ENCODE data around the gene NSD1. TPM values are rescaled to one million over a fixed set of nuclear protein-coding genes. Genes with fewer than 3 reads are reported as not detected.

NSD1 gene
- total and polyA plus RNA-seq, 2 of the 4 experiments (the other 2 are of a cell fraction) = 7.7 to 31.0 TPM

- POLR2A ChIA-PET (ENCODE audit: unreplicated experiment) = no interaction called here
- in situ Hi-C loops (cut with MboI; ENCODE audit: low sequenced_read_pairs) = no loop called here
- H3K4me3 ChIP-seq (ENCODE audit: insufficient read depth, low read depth, low read length) = no peak overlapping the region
Observed at GRCh38 chr5:177327539-177328522, 194.3 kb downstream of the NSD1 start.

More at GRCh38 chr5:177327539-177328522, 194.3 kb downstream of the NSD1 start:
- TF ChIP-seq RCOR1 (IDR thresholded peaks at IDR 0.05; ENCODE audit: insufficient replicate concordance, low read length) (no peak), ELK1 (IDR thresholded peaks at IDR 0.05; ENCODE audit: borderline replicate concordance, low read depth, low read length) (no peak), MAZ (IDR thresholded peaks at IDR 0.05; ENCODE audit: borderline replicate concordance, low read depth, low read length) (no peak), RFX5 (IDR thresholded peaks at IDR 0.05; ENCODE audit: low read depth, low read length) (no peak), BHLHE40 (IDR thresholded peaks at IDR 0.05; ENCODE audit: low read depth, low read length) (no peak)
- intact Hi-C loops (cut with micrococcal nuclease) = no loop called here
- peak overlapping the region; percentile 89 for H2AK9ac ChIP-seq (replicated peaks; ENCODE audit: low read depth, low read length, poor library complexity)
- peaks cover 2% of the 10 kb centered on the region; the same call in 1 of the 2 replicates for H3K4me1 ChIP-seq (ENCODE audit: control insufficient read depth, insufficient read depth, low read length)
- no peak overlapping the region for H4K91ac ChIP-seq (ENCODE audit: insufficient read depth, low read depth, low read length)
- 80% methylated on average over 10 of the region's 28 CpGs; no CpG with 5 or more reads in 1 of the 2 experiments for WGBS, 2 experiments (ENCODE audit: extremely low coverage in 2 of 2, insufficient read length in 1 of 2)
- ATAC-seq (ENCODE audit: low read depth) = peak; percentile 38; the same call in 1 of the 2 replicates
- H2BK120ac ChIP-seq (ENCODE audit: low read depth, low read length) = no peak overlapping the region
- CTCF ChIA-PET = interaction anchor here (0.6 to 1.1 kb wide), 2 partner anchors 10 to 27 kb away, joined by 5 read pairs; no protein-coding TSS in a partner anchor
- no peak overlapping the region for H3K14ac ChIP-seq (replicated peaks; ENCODE audit: low read depth, low read length)
- no peak overlapping the region for H4K5ac ChIP-seq (ENCODE audit: low read depth, low read length)
- no peak overlapping the region for H4K8ac ChIP-seq (ENCODE audit: low read depth in 2 of 2, low read length in 2 of 2)
- H3K4ac ChIP-seq (ENCODE audit: low read depth, low read length) = no peak overlapping the region
- no peaks in the 10 kb centered on the region for H3K9me3 ChIP-seq (ENCODE audit: control insufficient read depth, insufficient read depth, low read length)
- peak overlapping the region; percentile 56 for H2AFZ ChIP-seq (replicated peaks; ENCODE audit: low read length, poor library complexity)
- H3K4me2 ChIP-seq (ENCODE audit: low read depth, low read length) = no peak overlapping the region
- no peak overlapping the region for H2AK5ac ChIP-seq (ENCODE audit: low read depth, low read length)
- no peak overlapping the region for H2BK15ac ChIP-seq (ENCODE audit: low read depth, low read length)
- BruUV-seq (replicated peaks) = no TSS peak
- H4K20me1 ChIP-seq (ENCODE audit: insufficient read depth, low read length) = peaks cover 5% of the 10 kb centered on the region
- H3K79me1 ChIP-seq (ENCODE audit: low read depth in 1 of 2, low read length in 2 of 2) = peaks cover 5 to 27% of the 10 kb centered on the region in 2 experiments; a peak in 3 of 4 replicates
- H3K9ac ChIP-seq (ENCODE audit: low read depth, low read length) = no peak overlapping the region
- H3K36me3 ChIP-seq (ENCODE audit: control insufficient read depth, insufficient read depth, low read length) = peaks cover 31% of the 10 kb centered on the region
- no peak overlapping the region for H2BK20ac ChIP-seq (ENCODE audit: low read depth, low read length)
- H3K23ac ChIP-seq (ENCODE audit: low read depth, low read length) = no peak overlapping the region
- H3K18ac ChIP-seq (ENCODE audit: low read depth, low read length) = no peak overlapping the region
- no peak overlapping the region for H3K56ac ChIP-seq (ENCODE audit: extremely low read depth, insufficient read depth, low read length)
- H3K27me3 ChIP-seq (ENCODE audit: control insufficient read depth, insufficient read depth, low read length) = no peaks in the 10 kb centered on the region
- dilution Hi-C loops (cut with HindIII; ENCODE audit: low sequenced_read_pairs, unreplicated experiment) = no loop called here
- peak; percentile 33 for DNase-seq
- H3K9me1 ChIP-seq (ENCODE audit: insufficient read depth, low read length) = peaks cover 2% of the 10 kb centered on the region; the same call in 1 of the 2 replicates
- no peak overlapping the region for H3K27ac ChIP-seq (ENCODE audit: insufficient read depth, low read length)
- no peak overlapping the region for H2BK5ac ChIP-seq (ENCODE audit: low read depth, low read length, poor library complexity, severe bottlenecking)

Measured in IMR-90 (cell line).